Stimulated activated CD4-positive, alpha-beta T cell treated with anti-CD3 and anti-CD28 coated beads, Interleukin-1b, Interleukin-23, amount 100 ng/mL, for 24 hours (primary cell): Measurements from ENCODE around the gene CD47.

Experiments used
- DNase-seq, 4 experiments: peaks; one replicate each; pipeline ENCODE4 v3.0.0-alpha.2; 2020; ENCODE audit warnings: low read depth in 4 of 4, low spot score in 1 of 4

CD47 gene

GRCh38 chr3:108018552-108018951 is 72.3 kb downstream of the CD47 start:
- DNase-seq, result no peak

DNA sequence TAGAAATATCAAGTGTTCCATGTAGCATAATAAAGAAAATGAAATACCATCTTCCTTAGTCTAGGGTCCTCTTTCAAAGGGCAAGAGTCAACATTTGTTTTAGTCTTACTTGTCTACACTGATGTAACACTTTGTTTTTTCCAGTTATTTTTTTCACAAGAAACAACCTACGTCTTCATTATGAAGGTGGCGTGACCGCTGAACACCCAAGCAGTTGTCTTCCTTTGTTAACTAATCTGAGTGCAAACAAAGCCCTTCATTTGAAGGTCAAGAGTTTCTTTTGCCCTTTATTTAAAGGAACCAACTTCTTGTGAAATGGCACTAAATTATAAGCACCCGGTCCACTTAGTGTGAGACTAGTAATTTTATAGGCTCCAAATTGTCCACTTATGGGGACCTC is 73.2 kb downstream of the CD47 start:
- no peak for DNase-seq

- no peak for DNase-seq
Observed at GRCh38 chr3:108014943-108015342, 75.9 kb downstream of the CD47 start.

DNA sequence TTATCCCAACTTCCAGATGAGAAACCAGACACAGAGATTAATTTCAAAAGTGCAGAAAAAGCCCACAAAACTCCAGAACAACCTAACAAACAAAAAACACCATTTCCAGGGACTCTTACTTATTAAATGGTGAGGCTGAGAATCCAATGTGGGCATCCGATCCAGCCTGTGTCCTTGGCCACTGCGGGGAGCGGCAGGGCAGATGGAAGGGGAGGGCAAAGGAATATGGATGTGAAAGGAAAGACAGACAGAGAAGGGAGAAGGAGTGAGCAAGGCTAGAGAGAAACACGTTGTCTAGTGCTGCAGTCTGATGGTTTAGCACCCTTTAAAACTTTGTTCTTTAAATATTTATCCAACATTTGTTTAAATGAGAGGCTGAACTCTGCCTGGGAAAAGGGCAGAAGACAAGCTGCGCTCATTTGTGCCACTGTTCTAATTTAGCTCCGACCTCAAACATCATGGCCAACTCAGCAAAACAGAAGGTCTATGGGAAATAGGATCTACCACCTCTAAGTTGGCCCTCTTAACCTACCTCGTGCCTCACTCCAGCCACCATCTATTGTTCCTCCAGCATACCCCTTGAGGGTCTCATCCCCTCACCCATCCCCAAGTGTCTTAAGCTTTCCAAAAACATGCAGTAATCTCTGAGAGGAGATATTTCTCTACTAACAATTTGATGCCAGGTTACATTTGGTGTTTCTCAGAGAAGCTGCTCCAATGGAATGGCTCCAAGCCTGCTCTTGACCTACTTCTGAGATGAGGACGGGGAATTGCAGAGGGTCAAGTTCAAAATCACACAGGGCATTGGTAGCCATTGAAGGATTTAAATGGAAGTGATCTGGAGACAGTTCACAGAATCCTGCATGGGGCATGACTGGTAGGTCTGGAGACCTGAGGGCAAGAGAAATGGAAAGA is 77.4 kb downstream of the CD47 start:
- no peak for DNase-seq

GRCh38 chr3:108012304-108012703 is 78.5 kb downstream of the CD47 start:
- no peak for DNase-seq

DNA sequence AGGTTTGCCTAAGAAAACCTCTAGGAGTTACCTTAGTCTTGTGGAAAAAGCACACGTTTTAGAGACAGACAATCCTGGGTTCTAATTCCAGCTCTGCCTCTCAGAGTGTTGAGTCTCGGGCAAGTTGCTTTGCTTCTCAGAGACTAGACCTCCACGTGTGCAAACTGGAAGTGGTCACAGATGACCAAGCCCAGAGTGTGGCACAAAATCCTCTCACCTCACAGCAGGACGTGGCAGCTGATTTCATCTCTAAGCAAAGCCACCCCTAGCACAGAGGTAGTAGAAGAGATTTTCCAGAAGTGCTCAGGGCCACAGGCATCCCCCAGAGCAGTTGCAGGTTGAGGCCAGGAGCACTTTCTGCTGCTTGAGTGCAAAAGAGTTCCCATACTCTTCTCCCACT is 79.2 kb downstream of the CD47 start:
- no peak for DNase-seq

DNA sequence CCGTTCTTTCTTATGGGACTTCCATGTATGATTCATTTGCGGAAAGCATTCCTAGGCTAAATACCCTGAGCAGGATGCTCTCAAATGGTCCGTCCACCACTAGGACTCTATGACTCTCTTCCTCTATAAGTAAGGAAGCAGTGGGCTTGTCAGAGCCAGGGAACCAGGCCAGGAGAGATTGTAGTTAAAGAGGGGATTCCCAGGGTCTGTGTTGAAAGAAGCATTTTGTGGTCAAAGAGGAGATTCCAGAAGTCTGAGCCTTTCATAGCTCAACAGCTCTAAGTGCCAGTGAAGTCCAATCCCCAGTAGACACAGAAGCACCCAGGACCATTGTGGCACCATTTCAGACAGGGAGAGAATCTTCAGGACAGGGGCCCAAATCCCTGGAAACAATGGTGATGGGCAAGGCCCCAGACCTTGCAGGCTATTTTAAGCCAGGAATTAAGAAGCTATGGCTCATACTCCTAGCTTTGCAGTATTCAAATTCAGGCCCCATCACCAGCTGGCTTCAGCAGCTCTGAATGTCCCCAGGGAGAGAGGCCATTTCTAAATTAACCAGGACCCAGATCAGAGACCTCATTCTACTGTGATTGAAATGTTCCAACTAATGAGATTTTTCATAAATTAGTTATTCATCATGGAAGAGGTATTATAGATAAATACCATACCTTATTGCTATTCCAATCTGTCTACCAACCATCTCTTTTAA is 81.7 kb downstream of the CD47 start:
- DNase-seq, result no peak

DNA sequence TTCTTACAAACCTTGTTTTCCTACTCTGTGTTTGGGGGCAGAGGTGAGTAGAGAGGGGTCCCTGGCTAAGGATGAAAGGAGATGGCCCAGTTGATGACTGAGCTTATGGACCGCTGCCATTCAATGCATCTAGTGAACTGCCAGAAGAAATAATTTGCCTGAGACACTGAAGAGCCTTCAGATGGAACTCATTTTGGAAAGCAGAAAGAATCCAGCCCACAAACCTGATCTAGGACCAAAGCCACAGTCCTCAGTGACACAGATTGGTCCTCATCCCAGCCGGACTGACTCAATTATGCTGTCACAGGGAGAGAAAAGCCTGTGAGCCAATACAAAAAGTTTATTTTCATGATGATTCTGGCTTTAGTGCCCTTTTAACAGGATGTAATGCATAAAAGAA is 82.7 kb downstream of the CD47 start:
- no peak for DNase-seq

DNA sequence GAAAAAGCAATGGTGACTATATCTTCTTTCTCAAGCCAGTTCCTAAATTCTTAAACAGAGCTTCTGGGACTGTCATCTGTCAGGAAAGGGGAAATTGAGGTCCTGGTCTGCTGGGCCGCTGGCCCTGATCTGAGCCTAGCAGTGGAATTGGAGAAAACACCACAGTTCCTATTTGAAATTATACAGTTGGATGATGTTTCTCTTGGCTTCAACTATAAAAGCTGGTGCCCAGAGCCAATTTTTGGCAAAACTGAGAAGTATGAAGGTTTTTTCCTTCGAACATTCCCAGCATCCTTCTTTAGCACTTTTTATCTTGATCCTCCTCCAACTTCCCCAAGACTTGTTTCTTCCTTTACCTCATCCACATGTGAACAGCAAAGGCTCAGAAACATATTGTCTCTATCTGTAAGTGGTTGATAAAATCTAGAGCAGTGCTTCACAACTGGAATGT is 83.9 kb downstream of the CD47 start:
- no peak for DNase-seq

- DNase-seq, result no peak
Observed at GRCh38 chr3:108006077-108006771, 84.6 kb downstream of the CD47 start.

GRCh38 chr3:108004647-108005046 is 86.2 kb downstream of the CD47 start:
- no peak for DNase-seq

DNA sequence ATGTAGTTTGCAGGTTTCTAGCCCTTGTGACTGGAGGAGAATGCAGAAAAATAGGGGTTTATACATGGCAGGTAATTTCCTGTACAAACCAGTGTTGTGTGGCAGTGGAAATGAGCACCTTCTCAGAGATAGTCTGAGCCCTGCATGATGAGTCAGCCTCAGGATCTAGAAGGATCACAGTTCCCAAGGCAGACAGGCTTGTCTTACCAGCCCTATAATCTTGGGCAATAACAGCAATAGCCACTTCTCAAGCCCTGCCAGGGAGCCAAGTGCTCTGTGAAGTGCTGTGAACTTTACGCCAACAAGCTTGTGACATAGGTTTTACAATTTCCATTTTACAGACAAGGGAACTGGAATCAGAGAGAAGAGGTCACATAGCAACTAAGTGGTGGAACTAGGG is 89.4 kb downstream of the CD47 start:
- DNase-seq, result no peak

DNA sequence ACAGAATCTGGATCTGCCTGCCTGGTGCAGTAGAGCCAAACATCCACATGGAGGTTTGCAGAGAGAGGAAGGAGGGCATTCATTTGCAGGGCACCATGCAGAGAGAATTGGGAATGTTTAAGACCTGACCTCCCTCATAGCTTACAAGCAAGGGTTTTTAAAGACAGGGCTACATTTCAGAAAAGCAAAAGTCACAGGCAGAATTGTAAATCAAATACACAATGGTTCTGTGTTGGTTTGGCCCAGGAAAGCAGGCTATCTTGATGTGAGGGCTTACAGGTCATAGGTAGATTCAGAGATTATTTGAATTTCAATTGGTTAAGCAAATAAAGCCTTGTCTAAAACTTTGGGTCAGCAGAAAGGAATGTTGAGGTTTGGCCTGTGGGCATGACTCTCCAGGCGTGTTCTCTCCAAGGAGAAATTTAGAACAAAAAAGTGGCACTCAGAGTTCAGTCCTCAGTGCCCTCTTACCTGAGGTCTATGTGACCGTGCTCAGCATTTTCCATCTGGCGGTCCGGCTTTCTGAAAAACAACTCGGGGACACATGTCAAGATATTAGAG is 91.5 kb downstream of the CD47 start:
- no peak for DNase-seq

GRCh38 chr3:107997671-107998070 is 93.2 kb downstream of the CD47 start:
- no peak for DNase-seq

DNA sequence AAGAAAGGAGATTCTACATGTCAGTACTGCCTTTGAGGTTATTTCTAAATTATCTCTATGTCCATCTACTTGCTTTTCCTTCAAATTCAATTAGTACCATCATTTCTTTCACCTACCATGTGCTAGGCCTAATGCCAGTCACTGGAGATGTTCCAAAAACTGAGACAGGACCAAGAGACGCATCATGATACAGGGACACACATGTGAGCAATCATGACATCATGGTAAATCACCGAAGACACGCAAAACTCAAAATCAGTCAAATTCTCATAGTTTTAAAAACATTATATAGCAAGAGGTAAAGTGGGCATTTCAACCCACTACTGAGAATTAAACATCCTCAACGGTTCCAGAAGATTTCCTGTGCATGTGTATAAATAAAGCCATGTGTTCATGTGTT is 95.0 kb downstream of the CD47 start:
- DNase-seq, result no peak

DNA sequence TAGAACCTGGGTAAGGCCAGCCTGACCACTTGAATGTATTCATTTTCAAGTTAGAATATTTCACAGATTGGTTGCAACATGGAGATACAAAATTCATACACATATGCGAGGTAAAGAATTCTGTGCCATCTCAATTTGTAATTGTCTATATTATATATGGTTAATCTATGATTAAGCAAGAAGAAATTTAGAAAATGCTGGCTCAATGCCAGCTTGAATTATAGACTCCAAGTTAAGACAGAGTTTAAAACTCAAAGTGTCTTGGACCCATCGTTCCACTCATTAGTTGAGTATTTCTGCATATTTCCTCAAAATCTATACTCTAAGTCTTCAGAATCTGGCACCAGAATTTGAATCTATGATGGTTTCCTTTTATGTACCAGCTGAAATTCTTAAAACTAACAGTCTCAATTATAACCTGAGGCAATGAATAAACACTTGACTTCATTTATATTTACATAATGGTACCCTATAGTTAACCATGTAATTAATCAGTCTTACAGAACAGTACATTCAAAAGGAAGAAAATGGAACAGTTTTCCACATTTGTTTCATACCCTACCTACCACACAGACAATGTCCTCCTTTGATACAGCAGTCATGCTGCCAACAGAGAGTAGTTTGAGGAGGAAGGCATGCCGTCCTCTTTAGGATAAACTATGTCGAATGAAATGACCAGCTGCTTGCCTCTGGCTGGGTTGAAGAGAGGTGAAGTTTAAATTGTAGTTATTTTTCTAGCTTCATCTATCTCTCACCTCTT is 95.7 kb downstream of the CD47 start:
- DNase-seq, result no peak

DNA sequence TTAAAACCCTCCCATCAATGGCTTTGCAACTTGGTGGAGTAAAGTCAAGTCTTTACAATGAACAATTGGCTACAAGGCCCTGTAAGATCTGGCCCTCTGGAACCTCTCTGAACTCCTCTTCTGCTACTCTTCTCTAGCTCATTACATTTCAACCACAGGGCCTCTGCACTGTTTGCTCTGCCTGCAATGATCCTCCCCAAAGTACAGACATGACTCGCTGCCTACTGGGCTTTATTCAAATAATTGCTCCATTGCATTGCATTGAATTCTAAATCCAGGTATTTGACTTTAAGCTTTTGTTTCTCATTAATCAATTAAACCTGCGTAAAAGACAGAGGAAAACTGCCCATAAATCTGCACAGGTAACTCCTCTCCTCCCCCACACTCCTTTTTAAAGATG is 96.7 kb downstream of the CD47 start:
- no peak for DNase-seq

GRCh38 chr3:107993771-107994170 is 97.1 kb downstream of the CD47 start:
- no peak for DNase-seq
